ENCODE results near the gene PCYOX1L. TPM values are rescaled to one million over a fixed set of nuclear protein-coding genes. Genes with fewer than 3 reads are reported as not detected.

Gene PCYOX1L
- total RNA-seq, 1 donor, result 31.2 TPM

DNA sequence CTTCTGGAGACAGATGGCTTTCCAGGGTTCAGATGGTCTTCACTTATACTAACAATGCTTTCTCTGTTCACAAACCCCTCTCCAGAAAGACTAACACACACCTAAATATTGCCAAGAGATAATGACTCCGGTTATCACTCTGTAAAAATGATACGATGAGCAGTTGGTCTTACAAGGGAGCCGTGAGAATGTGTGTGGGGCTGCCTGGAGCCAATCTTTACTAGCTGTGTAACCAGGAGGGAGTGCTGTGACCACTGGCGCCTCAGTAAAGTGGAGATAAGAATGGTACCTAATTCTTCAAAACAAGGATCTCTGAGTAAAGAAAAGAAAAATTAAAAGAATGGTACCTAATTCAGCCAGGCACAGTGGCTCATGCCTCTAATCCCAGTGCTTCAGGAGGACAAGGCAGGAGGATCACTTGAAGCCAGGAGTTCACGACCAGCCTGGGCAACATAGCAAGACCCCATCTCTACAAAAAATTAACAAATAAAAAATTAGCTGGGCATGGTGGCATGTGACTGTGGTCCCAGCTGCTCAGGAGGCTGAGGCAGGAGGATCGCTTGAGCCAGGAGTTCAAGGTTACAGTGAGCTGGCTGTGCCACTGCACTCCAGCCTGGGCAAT is 61.2 kb downstream of the PCYOX1L start:
- no peak for DNase-seq (ENCODE audit: low read depth in 2 of 3, low spot score in 2 of 3)

Other genes starting within 250 kb of the PCYOX1L start
- gene ABLIM3, start 216.6 kb upstream of the PCYOX1L start, total RNA-seq, result 0.27 TPM
- 1.9 TPM for gene AFAP1L1, start 86.2 kb upstream of the PCYOX1L start, total RNA-seq
- gene GRPEL2, start 12.5 kb upstream of the PCYOX1L start, total RNA-seq, result 4.0 TPM
- gene IL17B, start 21.2 kb downstream of the PCYOX1L start, total RNA-seq, result not detected
- 116 TPM for gene CSNK1A1, start 193.4 kb downstream of the PCYOX1L start, total RNA-seq
- gene ARHGEF37, start 223.5 kb downstream of the PCYOX1L start, total RNA-seq, result 0.27 TPM

Data from hematopoietic multipotent progenitor cell (in vitro differentiated cells).